ENCODE results near the gene NEGR1.

Gene NEGR1

DNA sequence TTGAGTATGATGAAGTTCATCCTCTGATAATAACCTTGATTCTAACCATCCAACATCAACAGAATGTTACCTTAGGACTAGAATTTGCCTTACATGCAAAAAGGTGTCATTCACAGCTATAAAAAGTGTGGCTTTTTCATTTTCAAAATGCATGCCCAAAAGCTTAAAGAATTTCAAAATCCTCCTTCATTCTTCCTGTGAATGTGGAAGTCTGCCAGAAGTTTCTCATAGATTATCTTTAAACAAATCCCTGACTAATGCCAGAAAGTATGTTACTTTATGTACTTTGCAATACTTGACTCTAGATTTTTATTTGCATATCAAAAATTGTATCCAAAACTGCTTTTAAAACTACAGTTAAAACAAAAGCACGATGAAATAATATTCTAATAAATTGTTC lies 930.9 kb downstream of the NEGR1 start:
- TF ChIP-seq CTCF (conservative IDR thresholded peaks at IDR 0.05; ENCODE audit: low read depth, low read length): no peak
- H3K4me3 ChIP-seq (ENCODE audit: low read depth, low read length): no peak overlapping the region
- peak; percentile 80 for DNase-seq (ENCODE audit: low read depth)

GRCh38 chr1:71350805-71351204 lies 931.5 kb downstream of the NEGR1 start:
- no peak overlapping the region for H3K4me3 ChIP-seq (ENCODE audit: low read depth, low read length)
- DNase-seq (ENCODE audit: low read depth): peak; percentile 69
- TF ChIP-seq CTCF (conservative IDR thresholded peaks at IDR 0.05; ENCODE audit: low read depth, low read length): no peak

DNA sequence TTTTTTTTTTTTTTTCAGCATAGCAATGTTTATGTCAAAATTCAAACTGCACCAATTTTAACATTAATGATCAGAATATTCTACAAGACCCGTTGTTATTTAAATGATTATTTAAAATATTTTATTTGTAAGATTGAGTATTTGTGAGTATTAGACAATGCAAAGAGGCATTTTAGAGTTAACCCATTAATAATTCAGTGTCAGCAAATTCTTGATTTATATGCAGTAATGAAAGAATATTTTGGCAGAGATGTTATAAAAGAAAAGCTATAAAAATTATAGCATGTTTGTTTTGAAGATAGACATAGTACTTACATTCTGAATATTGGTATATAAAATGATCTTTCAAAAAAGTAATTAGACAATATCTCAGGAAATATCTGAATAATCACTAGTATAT lies 932.0 kb downstream of the NEGR1 start:
- TF ChIP-seq CTCF (conservative IDR thresholded peaks at IDR 0.05; ENCODE audit: low read depth, low read length): no peak
- no peak for DNase-seq (ENCODE audit: low read depth)
- no peak overlapping the region for H3K4me3 ChIP-seq (ENCODE audit: low read depth, low read length)

Data from choroid plexus epithelial cell (primary cell).